ENCODE data around the gene LYPD6B.

LYPD6B gene

GRCh38 chr2:149021761-149022160 is 16.7 kb upstream of the LYPD6B start:
- ATAC-seq (ENCODE audit: low read depth): no peak
- no peak overlapping the region for H3K27ac ChIP-seq (ENCODE audit: poor library complexity, severe bottlenecking)
- no peak overlapping the region for H3K4me3 ChIP-seq (ENCODE audit: severe bottlenecking)
- H3K27me3 ChIP-seq (ENCODE audit: insufficient read depth, poor library complexity, severe bottlenecking): no peaks in the 10 kb centered on the region
- H3K9me3 ChIP-seq (ENCODE audit: severe bottlenecking): no peaks in the 10 kb centered on the region
- TF ChIP-seq CTCF (IDR thresholded peaks at IDR 0.05; ENCODE audit: poor library complexity, severe bottlenecking): no peak
- H3K36me3 ChIP-seq (ENCODE audit: low read depth): no peaks in the 10 kb centered on the region
- H3K4me1 ChIP-seq (ENCODE audit: insufficient read depth, poor library complexity, severe bottlenecking): peaks cover 20% of the 10 kb centered on the region
- no peak for DNase-seq (ENCODE audit: low spot score)

- H3K27ac ChIP-seq (ENCODE audit: poor library complexity, severe bottlenecking): no peak overlapping the region
- ATAC-seq (ENCODE audit: low read depth): no peak
- no peaks in the 10 kb centered on the region for H3K36me3 ChIP-seq (ENCODE audit: low read depth)
- no peak overlapping the region for H3K4me3 ChIP-seq (ENCODE audit: severe bottlenecking)
- no peaks in the 10 kb centered on the region for H3K9me3 ChIP-seq (ENCODE audit: severe bottlenecking)
- peaks cover 27% of the 10 kb centered on the region for H3K4me1 ChIP-seq (ENCODE audit: insufficient read depth, poor library complexity, severe bottlenecking)
- H3K27me3 ChIP-seq (ENCODE audit: insufficient read depth, poor library complexity, severe bottlenecking): no peaks in the 10 kb centered on the region
- TF ChIP-seq CTCF (IDR thresholded peaks at IDR 0.05; ENCODE audit: poor library complexity, severe bottlenecking): no peak
- no peak for DNase-seq (ENCODE audit: low spot score)
Observed at GRCh38 chr2:149023091-149023490, 15.4 kb upstream of the LYPD6B start.

- peak overlapping the region; percentile 80 for H3K27ac ChIP-seq (ENCODE audit: poor library complexity, severe bottlenecking)
- ATAC-seq (ENCODE audit: low read depth) (peak; percentile 94), DNase-seq (ENCODE audit: low spot score) (no peak)
- H3K27me3 ChIP-seq (ENCODE audit: insufficient read depth, poor library complexity, severe bottlenecking): no peaks in the 10 kb centered on the region
- no peak for TF ChIP-seq CTCF (IDR thresholded peaks at IDR 0.05; ENCODE audit: poor library complexity, severe bottlenecking)
- peak overlapping the region; percentile 6 for H3K4me3 ChIP-seq (ENCODE audit: severe bottlenecking)
- H3K4me1 ChIP-seq (ENCODE audit: insufficient read depth, poor library complexity, severe bottlenecking): peaks cover 30% of the 10 kb centered on the region
- no peaks in the 10 kb centered on the region for H3K9me3 ChIP-seq (ENCODE audit: severe bottlenecking)
- no peaks in the 10 kb centered on the region for H3K36me3 ChIP-seq (ENCODE audit: low read depth)
Observed at GRCh38 chr2:149027590-149028250, 10.8 kb upstream of the LYPD6B start.

- 0 out of 3 replicates have a peak, but pooled peaks have one; percentile 4 for ATAC-seq (ENCODE audit: low read depth)
Observed at GRCh38 chr2:149028377-149028776, 10.1 kb upstream of the LYPD6B start.

More at GRCh38 chr2:149028377-149028776, 10.1 kb upstream of the LYPD6B start:
- Histone ChIP-seq H3K36me3 (ENCODE audit: low read depth) (no peaks in the 10 kb centered on the region), H3K4me1 (ENCODE audit: insufficient read depth, poor library complexity, severe bottlenecking) (peaks cover 30% of the 10 kb centered on the region), H3K9me3 (ENCODE audit: severe bottlenecking) (no peaks in the 10 kb centered on the region), H3K4me3 (ENCODE audit: severe bottlenecking) (peak overlapping the region; percentile 6), H3K27ac (ENCODE audit: poor library complexity, severe bottlenecking) (peak overlapping the region; percentile 80), H3K27me3 (ENCODE audit: insufficient read depth, poor library complexity, severe bottlenecking) (no peaks in the 10 kb centered on the region)
- TF ChIP-seq CTCF (IDR thresholded peaks at IDR 0.05; ENCODE audit: poor library complexity, severe bottlenecking): no peak
- no peak for DNase-seq (ENCODE audit: low spot score)
